ENCODE data around the gene GNG7. TPM values are rescaled to one million over a fixed set of nuclear protein-coding genes. Genes with fewer than 3 reads are reported as not detected.
"Not testable (repeated sequence)": the region's sequence is repeated elsewhere in the genome, so short reads cannot be mapped to it uniquely, and the experiment has no call there.

GNG7 gene
- total and polyA plus RNA-seq, 10 of the 15 experiments (the other 5 are each of a cell fraction or from before 2014, with no cell fraction given) = 1.9 to 13.6 (median 6.5) TPM

DNA sequence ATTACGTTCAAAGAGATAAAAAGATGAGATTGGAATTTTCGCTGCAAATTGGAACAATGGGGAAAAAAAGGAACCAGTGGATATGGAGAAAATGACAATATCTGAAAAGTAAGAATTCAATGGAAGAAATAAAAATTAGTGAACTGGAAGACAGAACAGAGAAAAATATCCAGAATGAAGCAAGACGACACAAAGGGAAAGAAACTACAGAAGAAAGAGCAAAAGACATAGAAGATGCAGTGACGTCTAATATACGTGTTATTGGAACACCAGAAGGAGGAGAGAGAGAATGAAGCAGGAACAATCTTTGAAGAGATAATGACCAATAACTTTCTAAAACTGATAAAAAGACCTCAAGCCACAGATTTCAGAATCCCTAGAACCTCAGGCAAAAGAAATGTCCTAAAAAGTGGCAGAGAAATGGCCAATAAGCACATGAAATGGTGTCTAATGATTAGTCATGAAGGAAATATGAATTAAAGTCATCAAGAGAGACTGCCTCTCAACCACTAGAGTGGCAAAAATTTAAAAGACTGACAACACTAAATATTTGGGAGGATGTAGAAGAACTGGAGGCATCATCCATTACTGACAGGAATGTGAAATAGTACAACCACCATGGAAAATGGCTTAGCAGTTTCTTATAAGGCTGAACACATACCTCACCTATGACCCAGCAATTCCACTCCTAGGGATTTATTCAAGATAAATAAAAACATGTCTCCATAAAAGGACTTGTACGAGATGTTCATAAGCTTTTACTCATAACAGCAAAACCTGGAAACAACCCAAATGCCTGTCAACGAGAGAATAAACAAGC lies 170.0 kb downstream of the GNG7 start:
- BruUV-seq (replicated peaks) = no TSS peak
- Histone ChIP-seq H3K27me3 (replicated peaks in 1 of 2; ENCODE audit: control insufficient read depth in 2 of 2, insufficient read depth in 2 of 2, low read length in 1 of 2) (no peaks in the 10 kb centered on the region), H3K79me2 (ENCODE audit: control insufficient read depth, insufficient read depth, low read length) (no peaks in the 10 kb centered on the region), H3K9me3 (replicated peaks; ENCODE audit: control insufficient read depth, insufficient read depth, low read length) (no peaks in the 10 kb centered on the region), H3K4me3 (no peak overlapping the region), H3K9ac (ENCODE audit: control insufficient read depth, insufficient read depth, low read length) (no peak overlapping the region), H3K4me2 (ENCODE audit: control insufficient read depth, insufficient read depth) (no peak overlapping the region), H2AFZ (ENCODE audit: control insufficient read depth, low read depth, low read length) (no peak overlapping the region), H3K27ac (ENCODE audit: control insufficient read depth, insufficient read depth) (no peak overlapping the region), H3K36me3 (ENCODE audit: control insufficient read depth in 2 of 2, insufficient read depth in 2 of 2, low read length in 1 of 2) (no peaks in the 10 kb centered on the region), H4K20me1 (ENCODE audit: control insufficient read depth, insufficient read depth) (no peaks in the 10 kb centered on the region), H3K4me1 (ENCODE audit: control insufficient read depth, insufficient read depth, low read length) (no peaks in the 10 kb centered on the region)
- DNase-seq (ENCODE audit: low read depth, low spot score) = no peak
- ChIA-PET CTCF (no interaction called here), RAD21 (ENCODE audit: unreplicated experiment) (interaction anchor here (2.4 kb wide), 2 partner anchors 11 to 54 kb away, joined by 7 to 16 read pairs; no protein-coding TSS in a partner anchor), POLR2A (no interaction called here), SMC1A (ENCODE audit: uncharacterized antibody, unreplicated experiment) (interaction anchor here (1.3 to 3.0 kb wide), 3 partner anchors 11 to 28 kb away, joined by 4 to 22 read pairs (median 6); no protein-coding TSS in a partner anchor)
- 88% methylated on average over 7 of the region's 7 CpGs for WGBS (ENCODE audit: insufficient coverage, insufficient replicate concordance, low lambda C conversion rate, missing lambda C conversion rate)
- no peak for ATAC-seq
- in situ Hi-C loops (cut with MboI) = no loop called here
- TF ChIP-seq NR2C2 (IDR thresholded peaks at IDR 0.05; ENCODE audit: borderline replicate concordance, control insufficient read depth, insufficient read length, low read depth) (no peak), TCF3 (IDR thresholded peaks at IDR 0.05; ENCODE audit: borderline replicate concordance, insufficient read depth, low read depth, low read length) (no peak), RCOR1 (conservative IDR thresholded peaks at IDR 0.05; ENCODE audit: low read depth, low read length) (no peak)
- intact Hi-C loops (cut with micrococcal nuclease; ENCODE audit: unreplicated experiment) = no loop called here
- peak; percentile 23 for FAIRE-seq

DNA sequence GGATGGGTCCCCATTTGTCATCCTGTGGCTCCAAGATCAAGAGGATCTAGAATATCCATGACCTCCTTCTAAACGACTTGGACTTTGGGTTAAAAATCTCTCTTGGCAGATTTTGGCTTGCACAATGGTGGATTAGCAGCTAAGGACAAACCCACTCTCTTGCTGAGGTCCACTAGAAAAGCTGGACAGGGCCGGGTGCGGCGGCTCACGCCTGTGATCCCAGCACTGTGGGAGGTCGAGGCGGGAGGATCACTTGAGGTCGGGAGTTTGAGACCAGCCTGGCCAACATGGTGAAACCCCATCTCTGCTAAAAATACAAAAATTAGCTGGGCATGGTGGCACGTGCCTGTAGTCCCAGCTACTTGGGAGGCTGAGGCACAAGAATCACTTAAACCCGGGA lies 172.6 kb downstream of the GNG7 start:
- H3K27ac ChIP-seq (ENCODE audit: control insufficient read depth, insufficient read depth); H3K9me3 ChIP-seq (replicated peaks; ENCODE audit: control insufficient read depth, insufficient read depth, low read length); H3K79me2 ChIP-seq (ENCODE audit: control insufficient read depth, insufficient read depth, low read length); intact Hi-C loops (cut with micrococcal nuclease; ENCODE audit: unreplicated experiment); H3K36me3 ChIP-seq (ENCODE audit: control insufficient read depth in 2 of 2, insufficient read depth in 2 of 2, low read length in 1 of 2); in situ Hi-C loops (cut with MboI); H3K27me3 ChIP-seq (replicated peaks in 1 of 2; ENCODE audit: control insufficient read depth in 2 of 2, insufficient read depth in 2 of 2, low read length in 1 of 2); H4K20me1 ChIP-seq (ENCODE audit: control insufficient read depth, insufficient read depth); FAIRE-seq; BruUV-seq (replicated peaks); H3K4me1 ChIP-seq (ENCODE audit: control insufficient read depth, insufficient read depth, low read length); H2AFZ ChIP-seq (ENCODE audit: control insufficient read depth, low read depth, low read length); ATAC-seq; H3K4me2 ChIP-seq (ENCODE audit: control insufficient read depth, insufficient read depth); DNase-seq (ENCODE audit: low read depth, low spot score); CTCF ChIA-PET; H3K9ac ChIP-seq (ENCODE audit: control insufficient read depth, insufficient read depth, low read length); H3K4me3 ChIP-seq: not testable (repeated sequence)
- WGBS (ENCODE audit: insufficient coverage, insufficient replicate concordance, low lambda C conversion rate, missing lambda C conversion rate) = 79% methylated on average over 10 of the region's 10 CpGs
- ChIA-PET POLR2A (interaction anchor here (0.6 to 1.1 kb wide), 3 partner anchors 32 to 95 kb away, joined by 3 to 4 read pairs (median 3); no protein-coding TSS in a partner anchor), RAD21 (ENCODE audit: unreplicated experiment) (interaction anchor here (1.5 kb wide), 1 partner anchor 14 kb away, joined by 3 read pairs; no protein-coding TSS in a partner anchor), SMC1A (ENCODE audit: uncharacterized antibody, unreplicated experiment) (interaction anchor here (1.1 kb wide), 1 partner anchor 70 kb away, joined by 4 read pairs; no protein-coding TSS in a partner anchor)

All from GM12878 (cell line).